Embryonic facial prominence (tissue), 1 donor: ENCODE results near the gene FUCA2.
A peak's percentile ranks its signal among the peaks of the same experiment; 100 is the strongest.
"Not testable (repeated sequence)": the region's sequence is repeated elsewhere in the genome, so short reads cannot be mapped to it uniquely, and the experiment has no call there.

Experiments used
- DNase-seq: peaks from one replicate; pipeline ENCODE4 v3.0.0-alpha.2; 2016; ENCODE audit errors: extremely low spot score

FUCA2 gene

GRCh38 chr6:143504369-143504768 lies 7.2 kb downstream of the FUCA2 start:
- DNase-seq = no peak

- no peak for DNase-seq
These were observed 9.7 kb downstream of the FUCA2 start for GRCh38 chr6:143501851-143502250.

- DNase-seq = no peak
These were observed 13.1 kb downstream of the FUCA2 start for GRCh38 chr6:143498428-143498827.

- DNase-seq = no peak
These were observed 14.5 kb downstream of the FUCA2 start for GRCh38 chr6:143496974-143497373.

GRCh38 chr6:143490775-143491174 lies 20.7 kb downstream of the FUCA2 start:
- DNase-seq = no peak

- DNase-seq = no peak
These were observed 21.3 kb downstream of the FUCA2 start for GRCh38 chr6:143490244-143490643.

GRCh38 chr6:143486752-143487151 lies 24.8 kb downstream of the FUCA2 start:
- no peak for DNase-seq

GRCh38 chr6:143485967-143486366 lies 25.6 kb downstream of the FUCA2 start:
- no peak for DNase-seq

GRCh38 chr6:143482593-143482992 lies 28.9 kb downstream of the FUCA2 start:
- no peak for DNase-seq

- no peak for DNase-seq
These were observed 32.9 kb downstream of the FUCA2 start for GRCh38 chr6:143478479-143479062.

GRCh38 chr6:143476545-143476944 lies 35.0 kb downstream of the FUCA2 start:
- no peak for DNase-seq

- no peak for DNase-seq
These were observed 39.7 kb downstream of the FUCA2 start for GRCh38 chr6:143471822-143472221.

GRCh38 chr6:143468823-143469222 lies 42.7 kb downstream of the FUCA2 start:
- not testable (repeated sequence) for DNase-seq

- DNase-seq = no peak
These were observed 43.5 kb downstream of the FUCA2 start for GRCh38 chr6:143468026-143468425.

GRCh38 chr6:143465546-143465945 lies 46.0 kb downstream of the FUCA2 start:
- DNase-seq = no peak

- no peak for DNase-seq
These were observed 53.8 kb downstream of the FUCA2 start for GRCh38 chr6:143457563-143458359.

- no peak for DNase-seq
These were observed 60.0 kb downstream of the FUCA2 start for GRCh38 chr6:143451531-143451930.

- peak; percentile 86 for DNase-seq
These were observed 60.8 kb downstream of the FUCA2 start, which contains the start of the genes ADAT2 and PEX3 for GRCh38 chr6:143450453-143451371. Gene ADAT2, minus strand, starts transcription at chr6:143450695. Its CDS starts 37 bp downstream, at chr6:143450658. Gene PEX3, plus strand, starts transcription at chr6:143450805. Its CDS starts 238 bp downstream, at chr6:143451043.

- DNase-seq = no peak
These were observed 61.6 kb downstream of the FUCA2 start for GRCh38 chr6:143449714-143450452.

GRCh38 chr6:143449082-143449713 lies 62.3 kb downstream of the FUCA2 start:
- DNase-seq = no peak

- DNase-seq = not testable (repeated sequence)
These were observed 63.7 kb downstream of the FUCA2 start for GRCh38 chr6:143447865-143448264.
